PFSK-1 (cell line): ENCODE results near the gene MED15.

Experiments
- FOXP2 ChIP-seq: optimal IDR thresholded peaks from 2 replicates; pipeline ENCODE3; 2011; ENCODE audit warnings: borderline replicate concordance, control low read depth, inconsistent platforms; ENCODE audit not compliant: insufficient read depth; ENCODE audit errors: extremely low read length, extremely low read depth
- POLR2AphosphoS5 ChIP-seq: IDR thresholded peaks from 2 replicates; pipeline ENCODE4 v1.6.1; 2012; ENCODE audit warnings: low read depth, mild to moderate bottlenecking, control low read depth, low read length, moderate library complexity
- TAF1 ChIP-seq: IDR thresholded peaks from 2 replicates; pipeline ENCODE4 v1.6.1; 2012; ENCODE audit warnings: low read length, control low read depth, borderline replicate concordance; ENCODE audit not compliant: insufficient read depth
- TF ChIP-seq, protein P1 (sequence below), 2 experiments: IDR thresholded peaks; 2 replicates each; pipeline versions ENCODE4 v1.6.1 to v1.8.0; 2011 to 2012; ENCODE audit warnings: low read depth in 2 of 2, low read length in 2 of 2, control low read depth in 1 of 2, inconsistent platforms in 1 of 2, mild to moderate bottlenecking in 1 of 2, moderate library complexity in 1 of 2; ENCODE audit not compliant: insufficient read depth in 1 of 2

DNA sequence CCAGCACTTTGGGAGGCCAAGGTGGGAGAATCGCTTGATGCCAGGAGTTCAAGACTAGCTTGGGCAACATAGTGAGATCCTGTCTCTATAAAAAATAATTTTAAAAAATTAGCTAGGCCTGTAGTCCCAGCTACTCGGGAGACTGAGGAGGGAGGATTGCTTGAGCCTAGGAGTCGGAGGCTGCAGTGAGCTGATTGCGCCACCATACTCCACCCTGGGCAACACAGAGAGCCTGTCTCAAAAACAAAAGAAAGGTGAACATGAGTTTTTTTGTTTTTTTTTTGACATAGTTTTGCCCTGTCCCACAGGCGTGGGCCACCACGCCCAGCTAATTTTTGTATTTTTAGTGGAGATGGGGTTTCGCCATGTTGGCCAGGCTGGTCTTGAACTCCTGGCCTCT is 17.6 kb downstream of the MED15 start:
- TF ChIP-seq TAF1 (no peak), POLR2AphosphoS5 (no peak), FOXP2 (no peak)
- TF ChIP-seq, protein P1, sequence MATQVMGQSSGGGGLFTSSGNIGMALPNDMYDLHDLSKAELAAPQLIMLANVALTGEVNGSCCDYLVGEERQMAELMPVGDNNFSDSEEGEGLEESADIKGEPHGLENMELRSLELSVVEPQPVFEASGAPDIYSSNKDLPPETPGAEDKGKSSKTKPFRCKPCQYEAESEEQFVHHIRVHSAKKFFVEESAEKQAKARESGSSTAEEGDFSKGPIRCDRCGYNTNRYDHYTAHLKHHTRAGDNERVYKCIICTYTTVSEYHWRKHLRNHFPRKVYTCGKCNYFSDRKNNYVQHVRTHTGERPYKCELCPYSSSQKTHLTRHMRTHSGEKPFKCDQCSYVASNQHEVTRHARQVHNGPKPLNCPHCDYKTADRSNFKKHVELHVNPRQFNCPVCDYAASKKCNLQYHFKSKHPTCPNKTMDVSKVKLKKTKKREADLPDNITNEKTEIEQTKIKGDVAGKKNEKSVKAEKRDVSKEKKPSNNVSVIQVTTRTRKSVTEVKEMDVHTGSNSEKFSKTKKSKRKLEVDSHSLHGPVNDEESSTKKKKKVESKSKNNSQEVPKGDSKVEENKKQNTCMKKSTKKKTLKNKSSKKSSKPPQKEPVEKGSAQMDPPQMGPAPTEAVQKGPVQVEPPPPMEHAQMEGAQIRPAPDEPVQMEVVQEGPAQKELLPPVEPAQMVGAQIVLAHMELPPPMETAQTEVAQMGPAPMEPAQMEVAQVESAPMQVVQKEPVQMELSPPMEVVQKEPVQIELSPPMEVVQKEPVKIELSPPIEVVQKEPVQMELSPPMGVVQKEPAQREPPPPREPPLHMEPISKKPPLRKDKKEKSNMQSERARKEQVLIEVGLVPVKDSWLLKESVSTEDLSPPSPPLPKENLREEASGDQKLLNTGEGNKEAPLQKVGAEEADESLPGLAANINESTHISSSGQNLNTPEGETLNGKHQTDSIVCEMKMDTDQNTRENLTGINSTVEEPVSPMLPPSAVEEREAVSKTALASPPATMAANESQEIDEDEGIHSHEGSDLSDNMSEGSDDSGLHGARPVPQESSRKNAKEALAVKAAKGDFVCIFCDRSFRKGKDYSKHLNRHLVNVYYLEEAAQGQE (IDR thresholded peaks at IDR 0.05; ENCODE audit: insufficient read depth in 1 of 2, low read depth in 2 of 2, low read length in 2 of 2), result no peak
